Myocyte (in vitro differentiated cells): ENCODE measurements around the gene FADS3. TPM values are rescaled to one million over a fixed set of nuclear protein-coding genes. Genes with fewer than 3 reads are reported as not detected.

Experiments used
- DNase-seq: peaks from one replicate; pipeline ENCODE4 v3.0.0-alpha.2; 2012; ENCODE audit warnings: low read depth
- polyA plus RNA-seq: library from polyadenylated mRNA; unstranded; fragments of >200 nt; gene quantifications from one replicate; pipeline ENCODE4 v1.2.1, GENCODE V29; 2012; ENCODE audit warnings: missing spikeins
- total RNA-seq: library from RNA; depleted of rRNA; stranded (reverse); fragments of >200 nt; gene quantifications from 2 replicates; pipeline ENCODE4 v1.2.3, GENCODE V29; 2014

The FADS3 gene, protein sequence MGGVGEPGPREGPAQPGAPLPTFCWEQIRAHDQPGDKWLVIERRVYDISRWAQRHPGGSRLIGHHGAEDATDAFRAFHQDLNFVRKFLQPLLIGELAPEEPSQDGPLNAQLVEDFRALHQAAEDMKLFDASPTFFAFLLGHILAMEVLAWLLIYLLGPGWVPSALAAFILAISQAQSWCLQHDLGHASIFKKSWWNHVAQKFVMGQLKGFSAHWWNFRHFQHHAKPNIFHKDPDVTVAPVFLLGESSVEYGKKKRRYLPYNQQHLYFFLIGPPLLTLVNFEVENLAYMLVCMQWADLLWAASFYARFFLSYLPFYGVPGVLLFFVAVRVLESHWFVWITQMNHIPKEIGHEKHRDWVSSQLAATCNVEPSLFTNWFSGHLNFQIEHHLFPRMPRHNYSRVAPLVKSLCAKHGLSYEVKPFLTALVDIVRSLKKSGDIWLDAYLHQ
- 310 and 645 TPM in 2 replicates for total RNA-seq
- 414 TPM for polyA plus RNA-seq

DNA sequence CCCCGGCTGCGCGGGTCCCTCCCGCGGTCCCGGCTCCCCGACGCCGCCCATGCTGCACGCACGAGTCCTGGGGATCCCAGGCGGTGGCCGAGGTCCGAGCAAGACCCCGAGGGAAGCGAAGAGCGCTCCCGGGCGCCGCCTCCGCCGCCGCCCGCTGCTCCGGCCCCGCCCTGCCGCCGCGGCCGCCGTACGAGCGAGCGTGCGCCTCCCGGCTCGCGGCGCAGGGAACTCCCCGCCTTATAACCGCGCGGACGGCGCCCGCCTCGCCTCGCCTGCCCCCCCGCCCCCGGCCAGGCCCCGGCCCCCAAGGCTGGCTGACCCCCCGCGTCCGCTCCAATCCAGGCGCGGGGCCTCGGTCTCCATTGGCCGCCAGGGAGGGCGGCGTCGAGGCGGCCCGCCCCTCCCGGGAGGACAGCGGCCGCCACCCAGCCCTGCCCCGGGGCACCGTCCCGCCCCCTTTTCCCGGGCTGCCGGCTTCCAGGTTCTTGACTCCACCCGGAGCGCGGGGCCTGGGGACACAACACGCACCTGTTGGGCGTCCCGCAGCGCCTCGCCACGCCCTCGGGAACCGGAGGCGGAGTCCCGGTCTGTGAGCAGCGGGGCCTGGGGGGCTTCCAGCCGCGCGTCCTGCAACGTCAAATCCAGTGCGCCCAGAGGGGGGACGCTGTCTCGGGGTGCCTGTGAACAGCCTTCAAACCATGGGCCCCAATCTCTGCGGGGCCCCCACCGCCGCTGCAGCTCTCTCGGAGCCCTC, at the start of gene FADS3:
TSS of gene FADS3 (minus strand) at position 215 of the 754 bp plus-strand sequence. CDS start at position 51, 164 bp downstream.
- peak; percentile 92 for DNase-seq

DNA sequence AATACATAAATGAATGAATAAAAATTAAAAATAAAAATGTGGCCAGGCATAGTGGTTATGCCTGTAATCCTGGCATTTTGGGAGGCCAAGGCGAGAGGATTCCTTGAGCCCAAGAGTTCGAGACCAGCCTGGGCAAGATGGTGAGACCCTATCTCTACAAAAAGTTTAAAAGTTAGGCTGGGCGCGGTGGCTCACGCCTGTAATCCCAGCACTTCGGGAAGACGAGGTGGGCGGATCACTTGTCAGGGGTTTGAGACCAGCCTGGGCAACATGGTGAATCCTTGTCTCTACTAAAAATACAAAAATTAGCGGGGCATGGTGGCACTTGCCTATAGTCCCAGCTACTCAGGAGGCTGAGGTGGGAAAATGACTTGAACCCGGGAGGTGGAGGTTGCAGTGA, 49.1 kb upstream of the FADS3 start:
- no peak for DNase-seq

GRCh38 chr11:61935861-61936260, 44.5 kb upstream of the FADS3 start:
- no peak for DNase-seq

- DNase-seq: no peak
These were observed 39.6 kb upstream of the FADS3 start for GRCh38 chr11:61930933-61931332.

DNA sequence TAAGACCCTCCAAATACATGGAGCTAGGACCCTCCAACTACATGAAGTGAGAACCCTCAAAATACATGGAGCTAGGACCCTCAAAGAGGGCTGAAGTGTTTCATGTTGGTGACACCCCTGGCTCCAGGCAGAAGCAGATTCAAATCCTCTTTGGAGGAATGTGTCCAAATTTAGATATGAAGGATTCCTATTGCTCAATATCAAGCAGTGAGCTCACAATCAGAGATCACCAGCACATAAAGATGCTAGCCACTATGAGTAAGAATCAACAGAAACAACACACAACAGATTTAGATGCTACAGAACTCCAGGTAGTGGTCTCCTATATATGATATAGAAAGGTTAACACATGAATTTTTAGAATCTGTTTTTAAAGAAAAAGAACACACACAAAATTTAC, 37.3 kb upstream of the FADS3 start:
- DNase-seq: no peak

- no peak for DNase-seq
These were observed 36.2 kb upstream of the FADS3 start for GRCh38 chr11:61927501-61927900.

DNA sequence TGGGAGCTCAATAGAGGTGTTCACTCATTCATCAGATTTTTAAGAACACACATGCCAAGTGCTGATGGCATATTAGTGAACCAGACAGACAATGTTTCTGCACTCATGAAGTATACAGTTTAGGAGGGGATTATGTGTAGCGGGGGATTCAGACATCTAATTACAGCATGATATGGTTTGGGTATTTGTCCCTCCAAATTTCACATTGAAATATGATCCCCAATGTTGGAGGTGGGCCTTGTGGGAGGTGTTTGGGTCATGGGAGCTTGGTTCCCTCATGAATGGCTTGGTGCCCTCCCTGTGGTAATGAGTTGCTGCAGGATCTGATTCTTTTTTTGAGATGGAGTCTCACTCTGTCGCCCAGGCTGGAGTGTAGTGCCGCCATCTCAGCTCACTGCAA, 34.9 kb upstream of the FADS3 start:
- DNase-seq: no peak

GRCh38 chr11:61925736-61926135, 34.4 kb upstream of the FADS3 start:
- DNase-seq: no peak

GRCh38 chr11:61924064-61924455, 32.7 kb upstream of the FADS3 start:
- DNase-seq: no peak

GRCh38 chr11:61923166-61924063, 32.1 kb upstream of the FADS3 start:
- DNase-seq: peak; percentile 35

GRCh38 chr11:61922539-61922938, 31.2 kb upstream of the FADS3 start:
- DNase-seq: peak; percentile 24

DNA sequence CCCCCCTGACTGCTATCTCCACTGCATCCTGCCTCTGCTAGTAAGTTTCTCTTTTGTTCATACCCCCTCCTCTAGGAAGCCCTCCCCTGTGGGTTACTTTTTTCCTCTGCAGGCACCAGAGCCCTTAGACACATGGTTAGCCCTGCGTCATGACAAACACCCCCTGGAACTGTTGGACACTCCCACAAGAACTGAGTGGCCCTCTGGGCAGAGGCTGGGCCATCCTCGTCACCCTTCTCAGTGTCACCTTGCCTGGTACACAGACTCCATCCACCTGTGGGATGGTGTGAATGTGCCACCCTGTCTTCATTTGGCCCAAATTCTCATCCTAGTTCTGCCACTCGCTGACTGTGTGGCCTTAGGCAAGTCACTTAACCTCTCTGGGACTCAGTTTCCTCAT, 30.1 kb upstream of the FADS3 start:
- no peak for DNase-seq

DNA sequence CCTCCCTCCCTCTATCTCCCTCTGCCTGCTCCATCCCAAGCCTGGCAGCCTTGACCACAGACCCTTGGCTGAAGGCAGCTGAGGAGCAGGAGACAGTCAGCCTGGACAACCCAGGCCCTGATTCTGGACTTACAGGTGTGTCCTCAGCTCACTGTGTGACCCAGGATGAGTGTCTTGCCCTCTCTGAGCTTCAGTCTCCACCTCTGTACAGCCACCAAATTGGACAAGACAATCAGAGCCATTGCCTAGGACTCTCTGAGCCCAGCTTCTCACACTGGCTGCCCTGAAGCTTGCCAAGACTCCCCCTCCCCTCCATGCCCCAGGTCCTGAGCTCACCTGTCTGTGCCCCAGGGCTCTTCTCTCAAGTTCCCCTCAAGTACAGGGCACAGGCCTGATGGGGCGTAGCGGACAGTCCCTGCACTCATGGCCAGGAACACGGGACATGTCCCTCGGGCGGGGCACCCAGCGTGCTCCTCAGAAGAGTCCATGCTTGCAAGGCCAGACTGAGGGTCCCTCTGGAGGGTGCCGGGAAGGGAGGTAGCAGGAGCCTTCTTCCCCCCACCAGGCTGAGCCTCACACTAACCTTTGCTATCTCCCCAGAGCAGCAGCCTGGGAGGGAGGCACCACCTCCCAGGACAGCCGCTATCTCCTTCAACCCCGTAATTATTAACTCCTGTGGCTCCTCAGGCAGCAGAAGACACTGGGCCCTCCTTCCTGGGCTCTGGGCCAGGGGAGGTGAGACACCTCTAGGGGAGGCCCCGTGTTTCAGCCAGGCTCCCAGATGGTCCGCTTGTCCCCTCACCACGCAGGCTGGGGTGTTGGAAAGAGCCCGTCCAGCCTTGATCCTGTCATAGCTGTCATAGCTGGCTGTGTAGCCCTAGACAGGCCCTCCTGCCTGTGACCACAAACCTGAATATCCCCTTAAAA, 28.6 kb upstream of the FADS3 start:
- DNase-seq: no peak

- no peak for DNase-seq
These were observed 27.8 kb upstream of the FADS3 start for GRCh38 chr11:61918938-61919704.

- no peak for DNase-seq
These were observed 27.0 kb upstream of the FADS3 start for GRCh38 chr11:61918251-61918937.

- DNase-seq: peak; percentile 59
These were observed 26.2 kb upstream of the FADS3 start, which contains the start of gene RAB3IL1 for GRCh38 chr11:61917334-61918109. TSS of gene RAB3IL1 (minus strand) at chr11:61917566. CDS start at chr11:61917367, 199 bp downstream.

- DNase-seq: no peak
These were observed 25.5 kb upstream of the FADS3 start for GRCh38 chr11:61916737-61917333.
